Ascending aorta (tissue), 2 donors: ENCODE results near the gene EEF1AKMT2. TPM values are rescaled to one million over a fixed set of nuclear protein-coding genes. Genes with fewer than 3 reads are reported as not detected.

ENCODE experiments used
- DNase-seq, 2 donors: peaks; one replicate each; pipeline ENCODE4 v3.0.0-alpha.2; 2019; ENCODE audit warnings: low spot score in 2 of 2
- H3K27ac ChIP-seq, 2 donors: fragments of 200-600 bp; sonication (generic); one replicate each; pipeline ENCODE4 v1.5.1; 2016 to 2017; ENCODE audit warnings: mild to moderate bottlenecking in 1 of 2
- H3K27me3 ChIP-seq: fragments of 200-600 bp; sonication (generic); one replicate; pipeline ENCODE4 v1.5.1; 2017
- H3K36me3 ChIP-seq, 2 donors: fragments of 200-600 bp; sonication (generic); one replicate each; pipeline ENCODE4 v1.5.1; 2016
- H3K4me1 ChIP-seq, 2 donors: fragments of 200-600 bp; sonication (generic); one replicate each; pipeline ENCODE4 v1.5.1; 2016 to 2017; ENCODE audit warnings: mild to moderate bottlenecking in 1 of 2
- H3K4me3 ChIP-seq, 2 donors: fragments of 200-600 bp; sonication (generic); one replicate each; pipeline ENCODE4 v1.5.1; 2016 to 2017; ENCODE audit warnings: mild to moderate bottlenecking in 1 of 2
- H3K9me3 ChIP-seq, 2 donors: fragments of 200-600 bp; sonication (generic); one replicate each; pipeline ENCODE4 v1.5.1; 2016
- intact Hi-C: fragments of 100-400 bp; cut with DNase I; formaldehyde crosslinking; loops from one replicate; pipeline ENCODE4 v1.15.1; 2023
- total RNA-seq: library from RNA; depleted of rRNA; stranded (reverse); fragments of >200 nt; gene quantifications from one replicate; pipeline ENCODE4 v1.1.0, GENCODE V29; 2016
- TF ChIP-seq, protein P1 (sequence below), 3 experiments: fragments of 200-600 bp in 2 of 3; fragments of 450-650 bp in 1 of 3; sonication (generic) in 2 of 3; IDR thresholded peaks; one replicate each; pipeline ENCODE4 v1.5.1; 2016 to 2019; ENCODE audit warnings: antibody characterized with exemption in 3 of 3, mild to moderate bottlenecking in 1 of 3, moderate library complexity in 1 of 3

Gene EEF1AKMT2
- total RNA-seq, 1 donor from 2014 or later: 10.5 TPM

DNA sequence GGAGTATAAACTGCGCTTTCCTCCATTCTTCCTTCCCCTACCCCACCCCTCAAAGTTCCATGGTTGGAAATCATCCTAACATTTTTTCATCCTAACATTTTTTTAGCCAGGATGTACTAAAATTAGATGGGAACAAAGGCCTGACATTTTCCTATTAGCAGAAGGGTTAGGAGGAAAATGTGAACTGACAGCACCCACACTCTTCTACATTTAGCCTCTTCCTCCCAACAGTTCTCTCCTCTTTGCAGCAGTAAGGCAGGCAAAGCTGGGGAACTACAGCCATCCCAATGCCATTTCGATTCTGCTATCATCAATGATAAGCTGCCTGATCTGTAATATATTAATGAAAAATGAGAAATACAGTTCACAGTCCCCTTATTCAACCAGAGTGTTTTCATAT is 36.1 kb downstream of the EEF1AKMT2 start:
- no peak overlapping the region for H3K4me3 ChIP-seq
- TF ChIP-seq, protein P1, sequence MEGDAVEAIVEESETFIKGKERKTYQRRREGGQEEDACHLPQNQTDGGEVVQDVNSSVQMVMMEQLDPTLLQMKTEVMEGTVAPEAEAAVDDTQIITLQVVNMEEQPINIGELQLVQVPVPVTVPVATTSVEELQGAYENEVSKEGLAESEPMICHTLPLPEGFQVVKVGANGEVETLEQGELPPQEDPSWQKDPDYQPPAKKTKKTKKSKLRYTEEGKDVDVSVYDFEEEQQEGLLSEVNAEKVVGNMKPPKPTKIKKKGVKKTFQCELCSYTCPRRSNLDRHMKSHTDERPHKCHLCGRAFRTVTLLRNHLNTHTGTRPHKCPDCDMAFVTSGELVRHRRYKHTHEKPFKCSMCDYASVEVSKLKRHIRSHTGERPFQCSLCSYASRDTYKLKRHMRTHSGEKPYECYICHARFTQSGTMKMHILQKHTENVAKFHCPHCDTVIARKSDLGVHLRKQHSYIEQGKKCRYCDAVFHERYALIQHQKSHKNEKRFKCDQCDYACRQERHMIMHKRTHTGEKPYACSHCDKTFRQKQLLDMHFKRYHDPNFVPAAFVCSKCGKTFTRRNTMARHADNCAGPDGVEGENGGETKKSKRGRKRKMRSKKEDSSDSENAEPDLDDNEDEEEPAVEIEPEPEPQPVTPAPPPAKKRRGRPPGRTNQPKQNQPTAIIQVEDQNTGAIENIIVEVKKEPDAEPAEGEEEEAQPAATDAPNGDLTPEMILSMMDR (IDR thresholded peaks at IDR 0.05): no peak
- no peaks in the 10 kb centered on the region for H3K4me1 ChIP-seq
- no peak overlapping the region for H3K27ac ChIP-seq
- DNase-seq: no peak
- no peaks in the 10 kb centered on the region for H3K9me3 ChIP-seq
- intact Hi-C loops: no loop called here
- H3K27me3 ChIP-seq: no peaks in the 10 kb centered on the region
- peaks cover 9 to 18% of the 10 kb centered on the region in 2 donors for H3K36me3 ChIP-seq

DNA sequence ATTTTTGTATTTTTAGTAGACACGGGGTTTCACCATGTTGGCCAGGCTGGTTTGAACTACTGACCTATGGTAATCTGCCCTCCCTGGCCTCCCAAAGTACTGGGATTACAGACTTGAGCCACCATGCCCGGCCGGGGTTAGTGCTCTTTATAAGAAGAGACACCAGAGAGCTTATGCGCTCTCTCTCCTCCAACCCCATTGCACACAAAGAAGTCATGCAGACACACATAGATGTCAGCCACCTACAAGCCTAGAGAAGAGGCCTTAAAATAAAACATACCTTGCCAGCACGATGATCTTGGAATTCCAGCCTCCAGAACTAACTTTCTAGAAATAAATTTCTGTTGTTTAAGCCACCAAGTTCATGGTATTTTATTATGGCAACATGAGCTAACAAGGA is 37.5 kb downstream of the EEF1AKMT2 start:
- Histone ChIP-seq H3K4me3 (no peak overlapping the region), H3K36me3 (peaks cover 4 to 5% of the 10 kb centered on the region in 2 donors), H3K9me3 (no peaks in the 10 kb centered on the region), H3K27ac (no peak overlapping the region), H3K4me1 (no peaks in the 10 kb centered on the region), H3K27me3 (no peaks in the 10 kb centered on the region)
- no peak for DNase-seq
- TF ChIP-seq, protein P1 (IDR thresholded peaks at IDR 0.05): no peak
- intact Hi-C loops: no loop called here

DNA sequence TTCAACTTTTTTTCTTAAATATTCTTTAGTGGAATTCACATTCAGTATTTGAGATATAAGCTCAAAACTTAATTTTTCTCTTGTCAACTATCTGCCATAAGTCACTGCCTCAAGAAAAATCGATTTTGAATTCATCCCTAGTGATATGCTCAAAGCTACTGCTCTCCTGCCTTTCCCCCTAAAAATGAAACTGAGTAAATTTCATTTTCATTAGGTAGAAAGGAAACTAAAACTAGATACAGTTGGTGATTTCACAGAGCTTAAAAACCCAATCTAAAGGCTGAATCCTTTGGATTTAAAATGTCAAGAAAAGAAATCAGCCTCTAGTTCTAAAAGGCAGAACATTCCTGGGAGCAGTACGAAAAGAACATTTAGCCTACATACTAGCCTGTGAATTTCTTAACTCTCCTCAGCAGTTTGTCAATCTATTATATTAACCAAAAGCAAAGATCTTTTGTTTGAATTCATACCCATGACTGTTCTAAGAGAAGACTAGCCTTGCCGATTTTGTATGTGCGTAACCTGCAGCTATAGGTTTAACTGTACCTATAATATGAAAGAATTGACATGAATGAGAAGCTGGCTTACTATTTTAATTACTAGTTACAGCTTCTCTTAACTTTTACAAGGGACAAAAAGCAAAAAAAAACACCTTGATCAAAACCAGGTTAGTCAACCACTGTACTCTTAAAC is 42.6 kb downstream of the EEF1AKMT2 start:
- H3K27me3 ChIP-seq: no peaks in the 10 kb centered on the region
- no peak for DNase-seq
- intact Hi-C loops: loop anchor here (10.0 kb wide), 3 partner anchors 306 to 1594 kb away; partner anchors contain the start of gene BUB3
- peaks cover 3 to 4% of the 10 kb centered on the region in 2 donors for H3K36me3 ChIP-seq
- peaks cover 0 to 10% of the 10 kb centered on the region in 2 donors for H3K4me1 ChIP-seq
- TF ChIP-seq, protein P1 (IDR thresholded peaks at IDR 0.05): no peak
- H3K4me3 ChIP-seq: no peak overlapping the region
- no peaks in the 10 kb centered on the region for H3K9me3 ChIP-seq
- H3K27ac ChIP-seq: no peak overlapping the region

DNA sequence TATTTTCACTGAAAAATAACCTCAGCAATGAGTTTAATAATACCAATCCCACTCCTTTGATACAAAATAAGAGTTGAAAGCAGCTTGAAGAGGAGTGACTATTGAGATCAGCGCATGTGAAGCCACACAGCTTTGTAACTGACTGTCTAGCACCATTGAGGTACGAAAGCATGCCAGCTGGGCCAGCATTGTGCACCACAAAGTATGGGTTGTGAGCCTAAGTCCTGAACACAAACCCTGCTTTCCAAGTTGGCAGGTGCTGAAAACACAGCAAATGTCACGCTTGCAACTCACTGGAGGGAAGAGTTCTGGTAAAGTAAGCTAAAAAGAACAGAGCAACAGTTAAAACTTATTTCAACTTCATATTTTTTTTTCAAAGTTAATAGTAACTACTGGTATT is 43.5 kb downstream of the EEF1AKMT2 start:
- no peak for DNase-seq
- no peak overlapping the region for H3K27ac ChIP-seq
- no peaks in the 10 kb centered on the region for H3K27me3 ChIP-seq
- H3K36me3 ChIP-seq: peaks cover 0 to 4% of the 10 kb centered on the region in 2 donors
- no peaks in the 10 kb centered on the region for H3K9me3 ChIP-seq
- H3K4me1 ChIP-seq: peaks cover 0 to 11% of the 10 kb centered on the region in 2 donors
- TF ChIP-seq, protein P1 (IDR thresholded peaks at IDR 0.05): no peak
- H3K4me3 ChIP-seq: no peak overlapping the region
- intact Hi-C loops: loop anchor here (10.0 kb wide), 3 partner anchors 307 to 1593 kb away; partner anchors contain the start of gene BUB3

DNA sequence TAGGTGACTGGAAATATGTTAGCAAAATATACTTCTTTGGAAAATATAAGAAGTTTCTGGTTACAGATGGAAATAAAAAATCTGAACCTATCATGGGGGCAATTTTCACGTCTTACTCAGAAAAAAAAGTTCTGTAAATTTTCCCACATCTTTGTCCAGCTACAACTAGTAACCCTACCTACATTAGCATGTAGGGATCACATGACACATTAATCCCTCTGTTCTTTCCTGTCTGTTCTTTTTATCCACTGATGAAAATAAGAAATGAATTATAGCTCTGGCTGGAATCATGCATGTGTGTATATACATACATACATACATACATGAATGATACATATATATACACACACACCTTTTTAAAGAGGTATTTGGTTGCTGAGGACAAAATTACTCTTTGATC is 43.9 kb downstream of the EEF1AKMT2 start:
- Histone ChIP-seq H3K36me3 (peaks cover 0 to 2% of the 10 kb centered on the region in 2 donors), H3K27me3 (no peaks in the 10 kb centered on the region), H3K9me3 (no peaks in the 10 kb centered on the region), H3K27ac (no peak overlapping the region), H3K4me3 (no peak overlapping the region), H3K4me1 (peaks cover 0 to 12% of the 10 kb centered on the region in 2 donors)
- TF ChIP-seq, protein P1 (IDR thresholded peaks at IDR 0.05): no peak
- intact Hi-C loops: loop anchor here (10.0 kb wide), 3 partner anchors 307 to 1593 kb away; partner anchors contain the start of gene BUB3
- DNase-seq: no peak
